H1 (cell line): ENCODE measurements around the gene PRSS3.

Source experiments
- CEBPB ChIP-seq: IDR thresholded peaks from 2 replicates; pipeline ENCODE4 v1.6.1; 2012; ENCODE audit warnings: low read depth, low read length
- CTCF ChIP-seq, 3 experiments: IDR thresholded peaks; 1 replicate in 2 of 3; 2 replicates in 1 of 3; pipeline versions ENCODE4 v1.5.1 to v1.6.1; 2011; ENCODE audit warnings: low read length in 3 of 3, mild to moderate bottlenecking in 3 of 3, inconsistent platforms in 2 of 3, low read depth in 1 of 3, moderate library complexity in 1 of 3; ENCODE audit not compliant: insufficient read depth in 1 of 3; ENCODE audit errors: control extremely low read depth in 1 of 3
- EZH2 ChIP-seq: fragments of 200-600 bp; sonication (generic); IDR thresholded peaks from 2 replicates; pipeline ENCODE4 v1.7.1; 2012; ENCODE audit warnings: low read depth, mild to moderate bottlenecking, moderate library complexity, low read length, inconsistent platforms; ENCODE audit not compliant: severe bottlenecking
- GTF2F1 ChIP-seq: IDR thresholded peaks from 2 replicates; pipeline ENCODE4 v1.6.1; 2012; ENCODE audit warnings: low read depth, low read length, improper control_type of control experiment, borderline replicate concordance
- MAX ChIP-seq: IDR thresholded peaks from 2 replicates; pipeline ENCODE4 v1.6.1; 2012; ENCODE audit warnings: inconsistent platforms
- POLR2A ChIP-seq, 2 experiments: IDR thresholded peaks; 1 replicate in 1 of 2; 2 replicates in 1 of 2; pipeline ENCODE4 v1.6.1; 2011; ENCODE audit warnings: low read depth in 2 of 2, low read length in 2 of 2, mild to moderate bottlenecking in 2 of 2; ENCODE audit errors: control extremely low read depth in 1 of 2
- POLR2AphosphoS5 ChIP-seq: IDR thresholded peaks from 2 replicates; pipeline ENCODE4 v1.6.1; 2011; ENCODE audit warnings: low read depth, low read length
- RAD21 ChIP-seq, 2 experiments: IDR thresholded peaks in 1 of 2; conservative IDR thresholded peaks in 1 of 2; 2 replicates each; pipeline ENCODE4 v1.6.1; 2011; ENCODE audit warnings: low read depth in 2 of 2, low read length in 2 of 2, improper control_type of control experiment in 1 of 2, inconsistent platforms in 1 of 2, mild to moderate bottlenecking in 1 of 2, moderate library complexity in 1 of 2
- USF2 ChIP-seq: IDR thresholded peaks from 2 replicates; pipeline ENCODE4 v1.6.1; 2011; ENCODE audit warnings: low read length, improper control_type of control experiment

- TF ChIP-seq CTCF (IDR thresholded peaks at IDR 0.05; ENCODE audit: control extremely low read depth in 1 of 3, insufficient read depth in 1 of 3, low read depth in 1 of 3, low read length in 3 of 3) (no peak), MAX (peak; percentile 71), GTF2F1 (no peak), POLR2AphosphoS5 (peak; percentile 72), USF2 (no peak), CEBPB (no peak), POLR2A (IDR thresholded peaks at IDR 0.05; ENCODE audit: control extremely low read depth in 1 of 2, low read depth in 2 of 2, low read length in 2 of 2) (peak; percentile 68 to 86), RAD21 (IDR thresholded peaks at IDR 0.05 in 1 of 2, conservative IDR thresholded peaks at IDR 0.05 in 1 of 2; ENCODE audit: low read depth in 2 of 2, low read length in 2 of 2) (no peak), EZH2 (no peak)
Measured at GRCh38 chr9:33816327-33817252, 21.2 kb downstream of the PRSS3 start, which contains the start of gene UBE2R2.
